ENCODE measurements around the gene SPINT3. TPM values are rescaled to one million over a fixed set of nuclear protein-coding genes. Genes with fewer than 3 reads are reported as not detected.
A peak's percentile ranks its signal among the peaks of the same experiment; 100 is the strongest.

Gene SPINT3
- total RNA-seq, 1 donor from 2014 or later: not detected

DNA sequence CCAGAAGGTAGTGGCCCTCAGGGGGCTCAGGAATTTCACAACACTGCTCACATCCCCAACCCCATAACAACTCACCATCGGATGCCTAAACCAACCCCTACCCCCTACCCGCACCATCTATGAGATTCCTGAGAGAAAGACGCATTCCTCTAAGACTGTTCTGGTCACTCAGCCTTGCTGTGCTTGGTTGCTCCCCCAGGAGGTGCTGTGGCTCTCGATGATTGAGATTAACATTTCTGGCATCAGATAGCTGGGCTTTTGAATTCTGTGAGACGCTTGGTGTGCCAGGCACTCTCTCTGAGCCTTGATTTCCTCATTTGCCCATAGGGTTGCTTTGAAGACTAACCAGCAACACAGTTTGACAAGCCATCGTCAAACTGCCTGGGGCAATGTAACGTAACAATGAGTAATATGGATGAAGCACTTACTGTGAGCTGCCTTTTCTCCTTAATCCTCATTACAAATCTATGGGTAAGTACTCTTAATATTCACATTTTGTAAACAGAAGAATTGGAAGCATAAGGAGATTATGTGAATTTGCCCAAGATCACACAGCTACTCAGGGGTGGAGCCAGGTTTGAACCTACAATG lies 22.9 kb upstream of the SPINT3 start:
- ATAC-seq: no peak

DNA sequence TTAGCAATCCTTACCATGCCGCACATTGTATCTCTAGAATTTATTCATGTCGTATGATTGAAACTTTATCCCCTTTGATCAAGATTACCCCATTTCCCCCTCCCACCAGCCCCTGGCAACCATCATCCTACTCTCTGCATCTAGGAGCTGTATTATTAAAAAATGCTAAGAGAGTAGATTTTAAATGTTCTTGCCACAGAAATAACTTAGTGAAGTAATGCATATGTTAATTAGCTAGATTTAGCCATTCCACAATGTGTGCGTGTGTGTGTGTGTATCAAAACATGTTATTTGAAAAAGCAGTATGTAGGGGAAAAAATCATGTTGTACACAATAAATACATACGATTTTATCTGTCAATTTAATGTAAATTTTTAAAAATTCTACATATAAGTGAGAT lies 11.9 kb upstream of the SPINT3 start:
- ATAC-seq: no peak
- no peaks in the 10 kb centered on the region for H3K9me3 ChIP-seq

More for the DNA sequence above, 22.9 kb upstream of the SPINT3 start:
- no peak for DNase-seq
- TF ChIP-seq, protein P1, sequence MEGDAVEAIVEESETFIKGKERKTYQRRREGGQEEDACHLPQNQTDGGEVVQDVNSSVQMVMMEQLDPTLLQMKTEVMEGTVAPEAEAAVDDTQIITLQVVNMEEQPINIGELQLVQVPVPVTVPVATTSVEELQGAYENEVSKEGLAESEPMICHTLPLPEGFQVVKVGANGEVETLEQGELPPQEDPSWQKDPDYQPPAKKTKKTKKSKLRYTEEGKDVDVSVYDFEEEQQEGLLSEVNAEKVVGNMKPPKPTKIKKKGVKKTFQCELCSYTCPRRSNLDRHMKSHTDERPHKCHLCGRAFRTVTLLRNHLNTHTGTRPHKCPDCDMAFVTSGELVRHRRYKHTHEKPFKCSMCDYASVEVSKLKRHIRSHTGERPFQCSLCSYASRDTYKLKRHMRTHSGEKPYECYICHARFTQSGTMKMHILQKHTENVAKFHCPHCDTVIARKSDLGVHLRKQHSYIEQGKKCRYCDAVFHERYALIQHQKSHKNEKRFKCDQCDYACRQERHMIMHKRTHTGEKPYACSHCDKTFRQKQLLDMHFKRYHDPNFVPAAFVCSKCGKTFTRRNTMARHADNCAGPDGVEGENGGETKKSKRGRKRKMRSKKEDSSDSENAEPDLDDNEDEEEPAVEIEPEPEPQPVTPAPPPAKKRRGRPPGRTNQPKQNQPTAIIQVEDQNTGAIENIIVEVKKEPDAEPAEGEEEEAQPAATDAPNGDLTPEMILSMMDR (IDR thresholded peaks at IDR 0.05): no peak
- intact Hi-C loops (cut with DNase I): no loop called here
- Histone ChIP-seq H3K36me3 (no peaks in the 10 kb centered on the region), H3K27me3 (peaks cover 4% of the 10 kb centered on the region), H3K4me1 (no peaks in the 10 kb centered on the region), H3K9me3 (no peaks in the 10 kb centered on the region), H3K4me3 (no peak overlapping the region), H3K27ac (no peak overlapping the region)

DNA sequence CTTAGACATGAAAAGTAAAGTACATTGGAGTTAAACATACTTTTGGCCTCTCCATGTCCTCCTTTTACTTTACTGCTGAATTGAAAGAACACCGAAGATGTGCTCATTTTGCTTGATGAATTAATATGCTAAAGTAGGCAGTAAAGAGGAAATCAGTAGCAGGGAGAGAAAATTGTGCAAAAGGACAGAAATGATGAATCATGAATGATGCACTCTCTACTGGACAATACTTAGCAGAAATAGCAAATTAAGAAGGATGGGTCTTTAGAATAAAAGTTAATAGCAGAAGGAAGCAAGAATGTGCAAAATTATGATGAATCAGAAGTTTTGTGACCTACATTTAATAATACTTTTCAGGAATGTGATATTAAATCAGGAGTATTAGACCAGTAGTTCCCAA lies 8.4 kb upstream of the SPINT3 start:
- TF ChIP-seq, protein P1 (IDR thresholded peaks at IDR 0.05): no peak
- Histone ChIP-seq H3K27ac (no peak overlapping the region), H3K27me3 (peaks cover 5% of the 10 kb centered on the region), H3K36me3 (no peaks in the 10 kb centered on the region), H3K4me3 (no peak overlapping the region), H3K4me1 (no peaks in the 10 kb centered on the region), H3K9me3 (no peaks in the 10 kb centered on the region)
- no peak for ATAC-seq
- intact Hi-C loops (cut with DNase I): no loop called here
- no peak for DNase-seq

More for the DNA sequence above, 11.9 kb upstream of the SPINT3 start:
- DNase-seq: no peak
- Histone ChIP-seq H3K4me1 (no peaks in the 10 kb centered on the region), H3K4me3 (no peak overlapping the region), H3K27me3 (peaks cover 5% of the 10 kb centered on the region), H3K36me3 (no peaks in the 10 kb centered on the region), H3K27ac (no peak overlapping the region)
- TF ChIP-seq, protein P1 (IDR thresholded peaks at IDR 0.05): no peak
- intact Hi-C loops (cut with DNase I): no loop called here

DNA sequence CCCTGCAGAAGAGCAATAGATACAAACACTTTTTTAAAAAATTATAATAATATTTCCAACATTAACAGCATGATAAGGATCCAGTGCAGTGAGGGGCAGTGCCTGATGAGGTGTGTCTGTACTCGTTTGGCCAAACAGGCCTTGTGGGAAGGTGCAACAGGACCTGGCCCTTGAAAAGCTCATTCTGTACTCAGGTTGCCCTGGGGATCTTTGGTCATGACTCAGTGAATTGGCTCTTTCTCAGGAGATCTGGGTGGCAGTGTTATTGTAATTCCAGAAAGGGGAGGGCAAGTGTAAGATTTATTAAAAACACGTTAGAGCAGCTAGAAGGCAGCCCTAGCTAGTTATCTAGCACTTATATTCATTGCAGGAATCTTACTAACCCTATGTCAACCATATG lies 2.9 kb upstream of the SPINT3 start:
- no peak overlapping the region for H3K27ac ChIP-seq
- ATAC-seq (peak; percentile 89), DNase-seq (no peak)
- no peaks in the 10 kb centered on the region for H3K9me3 ChIP-seq
- H3K4me3 ChIP-seq: no peak overlapping the region
- no peaks in the 10 kb centered on the region for H3K4me1 ChIP-seq
- H3K36me3 ChIP-seq: no peaks in the 10 kb centered on the region
- intact Hi-C loops (cut with DNase I): no loop called here
- TF ChIP-seq, protein P1 (IDR thresholded peaks at IDR 0.05): no peak
- H3K27me3 ChIP-seq: no peaks in the 10 kb centered on the region

DNA sequence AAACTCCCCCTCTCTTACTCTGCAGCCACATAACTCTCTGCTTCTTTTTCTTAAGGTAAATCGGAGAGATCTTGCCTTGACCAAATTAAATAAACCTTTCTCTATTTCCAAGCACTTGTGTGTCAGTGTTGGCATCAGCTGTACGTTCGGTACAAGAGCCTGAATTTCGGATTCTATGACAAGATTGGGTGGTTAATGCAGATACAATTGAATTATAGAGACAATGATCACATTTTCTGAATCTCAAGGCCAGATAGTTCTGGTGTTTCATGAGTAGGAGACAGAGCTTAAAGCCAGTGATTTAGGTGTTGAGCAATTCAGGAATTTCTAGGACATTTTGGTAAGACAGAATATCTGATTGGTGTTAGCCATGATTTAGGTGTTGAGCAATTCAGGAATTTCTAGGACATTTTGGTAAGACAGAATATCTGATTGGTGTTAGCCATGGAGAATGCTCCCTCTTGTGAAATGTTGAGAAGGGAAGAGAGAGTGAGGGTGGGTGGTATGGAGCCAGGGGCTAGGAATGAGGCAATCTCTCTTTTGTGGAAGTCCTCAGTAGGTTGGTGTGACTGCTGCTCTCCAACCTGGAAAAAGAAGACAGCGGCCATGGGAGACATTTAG lies 5.1 kb downstream of the SPINT3 start:
- no peaks in the 10 kb centered on the region for H3K4me1 ChIP-seq
- H3K27me3 ChIP-seq: no peaks in the 10 kb centered on the region
- H3K27ac ChIP-seq: no peak overlapping the region
- TF ChIP-seq, protein P1 (IDR thresholded peaks at IDR 0.05): no peak
- no peak overlapping the region for H3K4me3 ChIP-seq
- no peaks in the 10 kb centered on the region for H3K36me3 ChIP-seq
- no peak for ATAC-seq
- H3K9me3 ChIP-seq: no peaks in the 10 kb centered on the region
- intact Hi-C loops (cut with DNase I): no loop called here
- no peak for DNase-seq
